Keratinocyte (primary cell): ENCODE results near the gene USP49. TPM values are rescaled to one million over a fixed set of nuclear protein-coding genes. Genes with fewer than 3 reads are reported as not detected.

Experiments
- DNase-seq: peaks from one replicate; pipeline ENCODE4 v3.0.0-alpha.2; 2011; ENCODE audit warnings: low read depth, missing footprints, low spot score
- FAIRE-seq: peaks from 2 replicates; lab custom pipeline; 2011; peaks lifted over from hg19 to GRCh38; lab: Jason Lieb, UNC
- H2AFZ ChIP-seq: 2 replicates; pipeline ENCODE4 v1.6.0; 2012; ENCODE audit warnings: low read length, control low read depth, inconsistent platforms; ENCODE audit not compliant: control insufficient read depth
- H3K27ac ChIP-seq: 2 replicates; pipeline ENCODE4 v1.5.1; 2011; ENCODE audit warnings: low read length; ENCODE audit not compliant: control insufficient read depth, insufficient read depth
- H3K27me3 ChIP-seq: 3 replicates; pipeline ENCODE4 v1.6.0; 2011; ENCODE audit warnings: low read length; ENCODE audit not compliant: control insufficient read depth, insufficient read depth; ENCODE audit errors: extremely low read depth
- H3K36me3 ChIP-seq, 2 experiments: 2 replicates in 1 of 2; 3 replicates in 1 of 2; pipeline ENCODE4 v1.5.1; 2011; ENCODE audit warnings: low read length in 2 of 2, mild to moderate bottlenecking in 1 of 2; ENCODE audit not compliant: control insufficient read depth in 2 of 2, insufficient read depth in 2 of 2; ENCODE audit errors: extremely low read depth in 1 of 2
- H3K4me1 ChIP-seq: 3 replicates; pipeline ENCODE4 v1.5.1; 2011; ENCODE audit warnings: low read length; ENCODE audit not compliant: control insufficient read depth, insufficient read depth; ENCODE audit errors: extremely low read depth
- H3K4me2 ChIP-seq: 3 replicates; pipeline ENCODE4 v1.6.0; 2011; ENCODE audit warnings: low read depth, low read length; ENCODE audit not compliant: control insufficient read depth, insufficient read depth; ENCODE audit errors: extremely low read depth
- H3K4me3 ChIP-seq, 3 experiments: fragments of 200-600 bp in 1 of 3; sonication (generic) in 1 of 3; 2 replicates in 2 of 3; 3 replicates in 1 of 3; pipeline ENCODE4 v1.5.1; 2011 to 2016; ENCODE audit warnings: low read length in 3 of 3, mild to moderate bottlenecking in 3 of 3, control low read depth in 2 of 3, inconsistent platforms in 1 of 3, low read depth in 1 of 3, mixed read lengths in 1 of 3, mixed run types in 1 of 3, moderate library complexity in 1 of 3; ENCODE audit not compliant: control insufficient read depth in 2 of 3, insufficient read depth in 2 of 3; ENCODE audit errors: extremely low read depth in 1 of 3
- H3K79me2 ChIP-seq: 2 replicates; pipeline ENCODE4 v1.6.0; 2012; ENCODE audit warnings: low read length; ENCODE audit not compliant: control insufficient read depth, insufficient read depth
- H3K9ac ChIP-seq: 3 replicates; pipeline ENCODE4 v1.6.0; 2011; ENCODE audit warnings: low read length; ENCODE audit not compliant: control insufficient read depth, insufficient read depth; ENCODE audit errors: extremely low read depth
- H3K9me1 ChIP-seq: 3 replicates; pipeline ENCODE4 v1.6.0; 2011; ENCODE audit warnings: low read length; ENCODE audit not compliant: control insufficient read depth, insufficient read depth; ENCODE audit errors: extremely low read depth
- H3K9me3 ChIP-seq: 2 replicates; pipeline ENCODE4 v1.5.1; 2012; ENCODE audit warnings: low read depth, low read length; ENCODE audit not compliant: control insufficient read depth
- H4K20me1 ChIP-seq: 3 replicates; pipeline ENCODE4 v1.6.0; 2011; ENCODE audit warnings: low read length; ENCODE audit not compliant: control insufficient read depth, insufficient read depth; ENCODE audit errors: extremely low read depth
- CTCF ChIP-seq, 3 experiments: IDR thresholded peaks in 1 of 3; conservative IDR thresholded peaks in 1 of 3; optimal IDR thresholded peaks in 1 of 3; 2 replicates in 2 of 3; 3 replicates in 1 of 3; pipeline versions ENCODE3 to v1.5.1; 2011; ENCODE audit warnings: low read length in 3 of 3, mild to moderate bottlenecking in 3 of 3, moderate library complexity in 2 of 3, control low read depth in 1 of 3, inconsistent platforms in 1 of 3; ENCODE audit not compliant: insufficient read depth in 2 of 3; ENCODE audit errors: extremely low read depth in 1 of 3
- dilution Hi-C: fragments of 300-500 bp; cut with MboI; formaldehyde crosslinking; loops from one replicate; pipeline ENCODE4 v1.7.0; 2020; ENCODE audit warnings: low sequenced_read_pairs; ENCODE audit not compliant: extremely low pct_ligation_motif_present
- polyA plus RNA-seq, 5 experiments: library from polyadenylated mRNA; depleted of rRNA in 3 of 5; stranded (reverse) in 3 of 5; stranded (forward) in 1 of 5; unstranded in 1 of 5; fragments of >200 nt; gene quantifications; 1 replicate in 1 of 5; 2 replicates in 3 of 5; 3 replicates in 1 of 5; pipeline versions ENCODE4 v1.2.1 to v1.2.3, GENCODE V29; 2011 to 2012; ENCODE audit warnings: missing spikeins in 2 of 5, low read depth in 1 of 5, low replicate concordance in 1 of 5
- small RNA-seq, 3 experiments: library from RNA; depleted of rRNA; stranded (forward); fragments of <200 nt; gene quantifications; one replicate each; pipeline ENCODE3, GENCODE V24; 2012; ENCODE audit warnings: low read depth in 3 of 3, low replicate concordance in 1 of 3; ENCODE audit not compliant: insufficient read length in 3 of 3

Gene USP49
- polyA plus RNA-seq, 1 donor (not counting 4 experiments of a cell fraction or from before 2014, with no cell fraction given): 2.3 TPM

- Histone ChIP-seq H3K4me3 (no peak overlapping the region), H3K4me2 (no peak overlapping the region), H3K79me2 (no peaks in the 10 kb centered on the region), H3K4me1 (peaks cover 12% of the 10 kb centered on the region), H2AFZ (no peak overlapping the region), H3K9me1 (no peaks in the 10 kb centered on the region), H3K9ac (no peak overlapping the region), H3K36me3 (no peaks in the 10 kb centered on the region), H3K27ac (no peak overlapping the region), H3K27me3 (no peaks in the 10 kb centered on the region), H3K9me3 (no peaks in the 10 kb centered on the region), H4K20me1 (no peaks in the 10 kb centered on the region)
- FAIRE-seq (no peak), DNase-seq (no peak)
- no peak for TF ChIP-seq CTCF (optimal IDR thresholded peaks at IDR 0.05 in 1 of 3, IDR thresholded peaks at IDR 0.05 in 1 of 3, conservative IDR thresholded peaks at IDR 0.05 in 1 of 3; ENCODE audit: extremely low read depth in 1 of 3, insufficient read depth in 2 of 3, low read length in 3 of 3)
- dilution Hi-C loops: no loop called here
These were observed 154.6 kb downstream of the USP49 start for GRCh38 chr6:41740366-41741162.

Small RNAs within 50 kb of the gene (small RNA-seq; reads per million reads assigned to genes)
- gene AL365205.2: 0 reads per million in 3 experiments
- 0 reads per million in 3 experiments for gene AL365205.3
- gene RF00019: 0 reads per million in 3 experiments
- gene RF00393: 0 reads per million in 3 experiments

Other genes with a start within 250 kb of the USP49 start
- 3.0 to 10.3 TPM (median 4.3 TPM) in 3 replicates for gene TFEB, start 159.8 kb downstream of the USP49 start, polyA plus RNA-seq
- gene PGC, start 148.0 kb downstream of the USP49 start, polyA plus RNA-seq: not detected in 3 replicates
- 2.0 to 2.5 TPM (median 2.0 TPM) in 3 replicates for gene FRS3, start 115.5 kb downstream of the USP49 start, polyA plus RNA-seq
- gene PRICKLE4, start 114.6 kb downstream of the USP49 start, polyA plus RNA-seq: 0.13 to 0.61 TPM (median 0.32 TPM) in 3 replicates
- 266 to 449 TPM (median 374 TPM) in 3 replicates for gene TOMM6, start 107.7 kb downstream of the USP49 start, polyA plus RNA-seq
- 34.0 to 37.5 TPM (median 34.8 TPM) in 3 replicates for gene MED20, start 25.8 kb upstream of the USP49 start, polyA plus RNA-seq
- gene BYSL, start 26.1 kb upstream of the USP49 start, polyA plus RNA-seq: 34.3 to 39.2 TPM (median 34.5 TPM) in 3 replicates
- gene CCND3, start 46.4 kb upstream of the USP49 start, polyA plus RNA-seq: 37.3 to 58.9 TPM (median 37.4 TPM) in 3 replicates
- 13.2 to 19.8 TPM (median 15.9 TPM) in 3 replicates for gene TAF8, start 155.1 kb upstream of the USP49 start, polyA plus RNA-seq
- gene C6orf132, start 247.2 kb upstream of the USP49 start, polyA plus RNA-seq: 8.1 to 15.3 TPM (median 11.8 TPM) in 3 replicates